ENCODE data around the gene FAM3A.

DNA sequence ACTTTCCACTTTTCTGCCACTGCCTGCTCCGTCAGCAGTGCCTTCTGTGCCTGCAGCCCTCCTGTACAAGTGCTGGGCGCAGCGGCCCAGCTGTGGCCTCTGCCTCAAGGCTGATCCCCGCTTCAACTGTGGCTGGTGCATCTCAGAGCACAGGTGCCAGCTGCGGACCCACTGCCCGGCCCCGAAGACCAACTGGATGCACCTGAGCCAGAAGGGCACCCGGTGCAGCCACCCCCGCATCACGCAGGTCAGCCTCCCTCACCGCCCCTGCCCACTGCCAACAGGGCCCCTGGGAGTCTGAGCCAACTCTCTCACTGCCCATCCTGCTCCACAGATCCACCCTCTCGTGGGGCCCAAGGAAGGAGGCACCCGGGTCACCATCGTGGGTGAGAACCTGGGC, 50.4 kb downstream of the FAM3A start:
- TF ChIP-seq, protein P1, sequence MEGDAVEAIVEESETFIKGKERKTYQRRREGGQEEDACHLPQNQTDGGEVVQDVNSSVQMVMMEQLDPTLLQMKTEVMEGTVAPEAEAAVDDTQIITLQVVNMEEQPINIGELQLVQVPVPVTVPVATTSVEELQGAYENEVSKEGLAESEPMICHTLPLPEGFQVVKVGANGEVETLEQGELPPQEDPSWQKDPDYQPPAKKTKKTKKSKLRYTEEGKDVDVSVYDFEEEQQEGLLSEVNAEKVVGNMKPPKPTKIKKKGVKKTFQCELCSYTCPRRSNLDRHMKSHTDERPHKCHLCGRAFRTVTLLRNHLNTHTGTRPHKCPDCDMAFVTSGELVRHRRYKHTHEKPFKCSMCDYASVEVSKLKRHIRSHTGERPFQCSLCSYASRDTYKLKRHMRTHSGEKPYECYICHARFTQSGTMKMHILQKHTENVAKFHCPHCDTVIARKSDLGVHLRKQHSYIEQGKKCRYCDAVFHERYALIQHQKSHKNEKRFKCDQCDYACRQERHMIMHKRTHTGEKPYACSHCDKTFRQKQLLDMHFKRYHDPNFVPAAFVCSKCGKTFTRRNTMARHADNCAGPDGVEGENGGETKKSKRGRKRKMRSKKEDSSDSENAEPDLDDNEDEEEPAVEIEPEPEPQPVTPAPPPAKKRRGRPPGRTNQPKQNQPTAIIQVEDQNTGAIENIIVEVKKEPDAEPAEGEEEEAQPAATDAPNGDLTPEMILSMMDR (IDR thresholded peaks at IDR 0.05), result no peak
- TF ChIP-seq EZH2 (IDR thresholded peaks at IDR 0.05) (no peak), EZH2phosphoT487 (IDR thresholded peaks at IDR 0.05) (no peak)

All from neural progenitor cell (in vitro differentiated cells).